Measurements from ENCODE around the gene PRKAR2A.
"Not testable (repeated sequence)": the region's sequence is repeated elsewhere in the genome, so short reads cannot be mapped to it uniquely, and the experiment has no call there.

PRKAR2A gene

DNA sequence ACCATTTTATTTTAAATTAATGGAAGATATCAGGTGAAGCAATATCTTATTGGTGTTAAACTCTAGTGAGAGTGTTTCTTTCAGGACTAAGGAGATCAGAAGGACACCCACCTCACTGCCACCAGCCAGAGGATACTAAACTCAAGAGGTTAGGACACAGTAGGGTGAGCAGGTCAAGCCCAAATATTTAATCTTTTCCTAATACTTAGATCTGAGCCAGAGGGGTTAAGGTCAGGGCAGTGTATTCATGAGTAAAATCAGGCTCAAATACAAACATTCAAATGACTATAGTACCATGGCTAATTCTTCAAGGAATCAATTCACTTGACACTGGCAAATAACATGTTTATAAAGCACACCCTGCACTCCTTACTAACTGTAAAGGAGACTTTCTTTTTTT lies 65.6 kb downstream of the PRKAR2A start (continued):
- TF ChIP-seq ISL1 (CRISPR knock-in tag; IDR thresholded peaks at IDR 0.05) (no peak), ESRRG (CRISPR knock-in tag; IDR thresholded peaks at IDR 0.05) (no peak), TCF4 (CRISPR knock-in tag; IDR thresholded peaks at IDR 0.05; ENCODE audit: borderline replicate concordance) (no peak)

DNA sequence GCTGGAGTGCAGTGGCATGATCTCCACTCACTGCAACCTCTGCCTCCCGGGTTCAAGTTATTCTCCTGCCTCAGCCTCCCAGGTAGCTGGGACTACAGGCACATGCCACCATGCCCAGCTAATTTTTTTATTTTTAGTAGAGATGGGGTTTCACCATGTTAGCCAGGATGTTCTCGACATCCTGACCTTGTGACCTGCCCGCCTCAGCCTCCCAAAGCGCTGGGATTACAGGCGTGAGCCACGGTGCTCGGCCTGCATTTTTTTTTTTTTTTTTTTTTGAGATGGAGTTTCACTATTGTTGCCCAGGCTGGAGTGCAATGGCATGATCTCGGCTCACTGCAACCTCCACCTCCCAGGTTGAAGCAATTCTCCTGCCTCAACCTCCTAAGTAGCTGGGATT lies 69.1 kb downstream of the PRKAR2A start:
- ATAC-seq, result not testable (repeated sequence)

DNA sequence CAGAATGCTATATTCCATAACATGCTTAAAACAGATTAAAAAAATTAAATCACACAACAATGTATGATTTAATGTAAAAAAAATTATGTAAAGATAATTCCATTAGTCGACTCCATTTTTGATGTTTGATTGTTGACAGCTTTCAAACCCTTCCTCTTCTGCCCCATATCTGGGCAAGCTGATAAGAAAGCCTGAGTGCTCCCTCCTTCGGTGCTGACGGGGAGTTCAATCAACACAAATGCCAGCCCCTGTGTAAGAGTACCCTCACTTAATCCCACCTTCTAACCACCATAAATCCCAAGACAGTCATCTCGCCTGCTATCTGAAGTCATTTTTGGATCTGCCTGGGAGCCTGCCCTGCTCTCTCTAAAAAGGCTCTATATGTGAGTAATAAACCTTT lies 70.8 kb downstream of the PRKAR2A start:
- no peak for ATAC-seq
- TF ChIP-seq RARB (CRISPR knock-in tag; IDR thresholded peaks at IDR 0.05), result no peak
- no peak for TF ChIP-seq ZNF565 (CRISPR knock-in tag; conservative IDR thresholded peaks at IDR 0.05; ENCODE audit: low read depth)
- TF ChIP-seq ZC3H10 (CRISPR knock-in tag; IDR thresholded peaks at IDR 0.05), result no peak
- no peak for TF ChIP-seq ZFP30 (CRISPR knock-in tag; IDR thresholded peaks at IDR 0.05)
- TF ChIP-seq, protein P1, sequence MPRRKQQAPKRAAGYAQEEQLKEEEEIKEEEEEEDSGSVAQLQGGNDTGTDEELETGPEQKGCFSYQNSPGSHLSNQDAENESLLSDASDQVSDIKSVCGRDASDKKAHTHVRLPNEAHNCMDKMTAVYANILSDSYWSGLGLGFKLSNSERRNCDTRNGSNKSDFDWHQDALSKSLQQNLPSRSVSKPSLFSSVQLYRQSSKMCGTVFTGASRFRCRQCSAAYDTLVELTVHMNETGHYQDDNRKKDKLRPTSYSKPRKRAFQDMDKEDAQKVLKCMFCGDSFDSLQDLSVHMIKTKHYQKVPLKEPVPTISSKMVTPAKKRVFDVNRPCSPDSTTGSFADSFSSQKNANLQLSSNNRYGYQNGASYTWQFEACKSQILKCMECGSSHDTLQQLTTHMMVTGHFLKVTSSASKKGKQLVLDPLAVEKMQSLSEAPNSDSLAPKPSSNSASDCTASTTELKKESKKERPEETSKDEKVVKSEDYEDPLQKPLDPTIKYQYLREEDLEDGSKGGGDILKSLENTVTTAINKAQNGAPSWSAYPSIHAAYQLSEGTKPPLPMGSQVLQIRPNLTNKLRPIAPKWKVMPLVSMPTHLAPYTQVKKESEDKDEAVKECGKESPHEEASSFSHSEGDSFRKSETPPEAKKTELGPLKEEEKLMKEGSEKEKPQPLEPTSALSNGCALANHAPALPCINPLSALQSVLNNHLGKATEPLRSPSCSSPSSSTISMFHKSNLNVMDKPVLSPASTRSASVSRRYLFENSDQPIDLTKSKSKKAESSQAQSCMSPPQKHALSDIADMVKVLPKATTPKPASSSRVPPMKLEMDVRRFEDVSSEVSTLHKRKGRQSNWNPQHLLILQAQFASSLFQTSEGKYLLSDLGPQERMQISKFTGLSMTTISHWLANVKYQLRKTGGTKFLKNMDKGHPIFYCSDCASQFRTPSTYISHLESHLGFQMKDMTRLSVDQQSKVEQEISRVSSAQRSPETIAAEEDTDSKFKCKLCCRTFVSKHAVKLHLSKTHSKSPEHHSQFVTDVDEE (CRISPR knock-in tag; IDR thresholded peaks at IDR 0.05), result no peak
- no peak for TF ChIP-seq PPARA (CRISPR knock-in tag; IDR thresholded peaks at IDR 0.05; ENCODE audit: borderline replicate concordance)

DNA sequence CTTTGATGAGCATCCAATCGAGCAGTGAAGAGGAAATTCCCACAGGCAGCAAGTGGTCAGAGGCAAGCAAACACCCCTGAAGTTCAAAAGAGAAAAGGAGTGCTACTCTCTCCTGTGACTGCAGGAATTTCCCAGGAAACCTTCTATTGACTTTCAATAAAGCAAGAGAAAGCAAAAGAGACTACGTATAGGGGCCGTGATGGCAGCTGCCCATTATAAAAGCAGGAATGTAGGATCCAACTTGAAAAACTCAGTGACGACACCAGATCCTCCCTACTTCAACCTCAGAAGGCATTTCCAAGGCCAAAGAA lies 77.5 kb downstream of the PRKAR2A start:
- TF ChIP-seq ESRRG (CRISPR knock-in tag; IDR thresholded peaks at IDR 0.05) (no peak), CSDC2 (CRISPR knock-in tag; IDR thresholded peaks at IDR 0.05) (no peak), BACH2 (CRISPR knock-in tag; IDR thresholded peaks at IDR 0.05; ENCODE audit: borderline replicate concordance) (no peak), ZFP3 (CRISPR knock-in tag; IDR thresholded peaks at IDR 0.05) (no peak), ARNTL (CRISPR knock-in tag; IDR thresholded peaks at IDR 0.05; ENCODE audit: borderline replicate concordance, low read depth) (no peak), SNAI2 (CRISPR knock-in tag; IDR thresholded peaks at IDR 0.05) (no peak), ZNF565 (CRISPR knock-in tag; conservative IDR thresholded peaks at IDR 0.05; ENCODE audit: low read depth) (no peak), ZFP30 (CRISPR knock-in tag; IDR thresholded peaks at IDR 0.05) (no peak), ZNF70 (CRISPR knock-in tag; IDR thresholded peaks at IDR 0.05) (no peak)
- TF ChIP-seq, protein P2, sequence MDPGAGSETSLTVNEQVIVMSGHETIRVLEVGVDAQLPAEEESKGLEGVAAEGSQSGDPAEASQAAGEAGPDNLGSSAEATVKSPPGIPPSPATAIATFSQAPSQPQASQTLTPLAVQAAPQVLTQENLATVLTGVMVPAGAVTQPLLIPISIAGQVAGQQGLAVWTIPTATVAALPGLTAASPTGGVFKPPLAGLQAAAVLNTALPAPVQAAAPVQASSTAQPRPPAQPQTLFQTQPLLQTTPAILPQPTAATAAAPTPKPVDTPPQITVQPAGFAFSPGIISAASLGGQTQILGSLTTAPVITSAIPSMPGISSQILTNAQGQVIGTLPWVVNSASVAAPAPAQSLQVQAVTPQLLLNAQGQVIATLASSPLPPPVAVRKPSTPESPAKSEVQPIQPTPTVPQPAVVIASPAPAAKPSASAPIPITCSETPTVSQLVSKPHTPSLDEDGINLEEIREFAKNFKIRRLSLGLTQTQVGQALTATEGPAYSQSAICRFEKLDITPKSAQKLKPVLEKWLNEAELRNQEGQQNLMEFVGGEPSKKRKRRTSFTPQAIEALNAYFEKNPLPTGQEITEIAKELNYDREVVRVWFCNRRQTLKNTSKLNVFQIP (CRISPR knock-in tag; IDR thresholded peaks at IDR 0.05; ENCODE audit: borderline replicate concordance, low read depth), result no peak
- ATAC-seq, result no peak

DNA sequence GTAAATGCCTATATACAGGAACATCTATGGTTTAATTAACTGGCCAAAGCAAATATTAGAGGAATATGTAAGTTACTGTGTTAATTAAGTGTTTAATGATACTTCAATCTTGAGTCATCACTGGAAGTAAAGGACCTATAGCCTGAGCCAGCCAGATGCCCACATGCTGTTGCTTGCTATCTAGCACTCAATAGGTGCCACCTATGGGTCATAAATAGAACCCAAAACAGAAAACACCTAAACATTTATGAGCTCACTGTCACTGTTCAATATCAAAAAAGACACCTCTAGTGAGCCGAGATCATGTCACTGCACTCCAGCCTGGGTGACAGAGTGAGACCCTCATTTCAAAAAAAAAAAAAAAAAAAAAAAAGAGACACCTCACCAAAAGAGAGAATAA lies 82.3 kb downstream of the PRKAR2A start:
- TF ChIP-seq GLIS3 (CRISPR knock-in tag; IDR thresholded peaks at IDR 0.05) (no peak), TCF4 (CRISPR knock-in tag; IDR thresholded peaks at IDR 0.05; ENCODE audit: borderline replicate concordance) (no peak)
- peak; percentile 49; the same call in 1 of the 3 replicates for ATAC-seq

DNA sequence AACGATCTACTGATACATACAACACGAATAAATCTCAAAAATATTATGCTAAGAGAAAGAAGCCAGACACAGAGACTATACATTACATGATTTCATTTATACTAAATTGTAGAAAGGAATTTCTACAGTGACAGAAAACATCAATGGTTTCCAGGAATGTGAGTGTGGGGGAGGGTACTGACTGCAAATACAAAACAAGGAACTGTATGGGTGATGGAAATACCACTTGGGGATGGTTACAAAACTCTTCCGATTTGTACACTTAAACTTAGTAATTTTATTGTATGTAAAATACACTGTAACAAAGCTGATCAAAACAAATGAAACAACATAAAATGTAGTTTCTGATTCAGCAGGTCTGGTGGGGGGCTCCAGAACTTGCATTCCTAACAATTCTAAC lies 84.9 kb downstream of the PRKAR2A start:
- no peak for TF ChIP-seq ZC3H10 (CRISPR knock-in tag; IDR thresholded peaks at IDR 0.05)
- TF ChIP-seq, protein P1 (CRISPR knock-in tag; IDR thresholded peaks at IDR 0.05), result no peak
- TF ChIP-seq ZNF8 (CRISPR knock-in tag; IDR thresholded peaks at IDR 0.05), result no peak
- TF ChIP-seq, protein P3, sequence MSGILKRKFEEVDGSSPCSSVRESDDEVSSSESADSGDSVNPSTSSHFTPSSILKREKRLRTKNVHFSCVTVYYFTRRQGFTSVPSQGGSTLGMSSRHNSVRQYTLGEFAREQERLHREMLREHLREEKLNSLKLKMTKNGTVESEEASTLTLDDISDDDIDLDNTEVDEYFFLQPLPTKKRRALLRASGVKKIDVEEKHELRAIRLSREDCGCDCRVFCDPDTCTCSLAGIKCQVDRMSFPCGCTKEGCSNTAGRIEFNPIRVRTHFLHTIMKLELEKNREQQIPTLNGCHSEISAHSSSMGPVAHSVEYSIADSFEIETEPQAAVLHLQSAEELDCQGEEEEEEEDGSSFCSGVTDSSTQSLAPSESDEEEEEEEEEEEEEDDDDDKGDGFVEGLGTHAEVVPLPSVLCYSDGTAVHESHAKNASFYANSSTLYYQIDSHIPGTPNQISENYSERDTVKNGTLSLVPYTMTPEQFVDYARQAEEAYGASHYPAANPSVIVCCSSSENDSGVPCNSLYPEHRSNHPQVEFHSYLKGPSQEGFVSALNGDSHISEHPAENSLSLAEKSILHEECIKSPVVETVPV (CRISPR knock-in tag; IDR thresholded peaks at IDR 0.05), result no peak
- ATAC-seq, result no peak

DNA sequence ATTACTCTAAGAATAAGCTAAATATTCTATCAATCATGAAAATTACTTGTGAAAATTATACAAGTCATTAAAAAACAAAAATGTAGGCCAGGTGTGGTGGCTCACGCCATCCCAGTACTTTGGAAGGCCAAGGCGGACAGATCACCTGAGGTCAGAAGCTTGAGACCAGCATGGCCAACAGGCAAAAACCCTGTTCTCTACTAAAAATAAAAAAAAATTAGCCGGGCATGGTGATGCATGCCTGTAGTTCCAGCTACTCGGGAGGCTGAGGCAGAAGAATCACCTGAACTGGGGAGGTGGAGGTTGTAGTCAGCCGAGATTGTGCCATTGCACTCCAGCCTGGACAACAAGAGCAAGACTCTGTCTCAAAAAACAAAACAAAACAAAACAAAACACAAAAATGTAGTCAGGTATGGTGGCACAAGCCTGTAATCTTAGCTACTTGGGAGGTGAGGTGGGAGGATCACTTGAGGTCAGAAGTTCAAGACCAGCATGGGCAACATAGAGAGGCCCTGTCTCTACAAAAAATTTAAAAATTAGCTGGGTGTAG lies 87.6 kb downstream of the PRKAR2A start:
- ATAC-seq, result not testable (repeated sequence)

DNA sequence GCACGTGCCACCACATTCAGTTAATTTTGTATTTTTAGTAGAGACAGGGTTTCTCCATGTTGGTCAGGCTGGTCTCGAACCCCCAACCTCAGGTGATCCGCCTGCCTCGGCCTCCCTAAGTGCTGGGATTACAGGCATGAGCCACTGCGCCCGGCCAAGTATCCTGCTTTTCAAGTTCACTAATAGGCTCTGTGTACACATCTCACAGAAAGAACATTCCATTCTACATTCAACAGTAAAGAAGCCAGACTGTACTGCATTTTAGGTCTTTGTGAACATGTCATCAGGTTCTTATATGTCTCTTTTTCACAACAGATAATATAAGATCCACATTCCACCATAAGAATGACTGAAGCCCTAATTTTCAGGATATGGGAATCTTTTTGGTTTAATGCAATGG lies 88.1 kb downstream of the PRKAR2A start:
- ATAC-seq, result not testable (repeated sequence)

All from SK-N-SH treated with all-trans-retinoic acid at 6 μM for 48 hours (cell line).